ENCODE measurements around the gene CYTH4.

Gene CYTH4

DNA sequence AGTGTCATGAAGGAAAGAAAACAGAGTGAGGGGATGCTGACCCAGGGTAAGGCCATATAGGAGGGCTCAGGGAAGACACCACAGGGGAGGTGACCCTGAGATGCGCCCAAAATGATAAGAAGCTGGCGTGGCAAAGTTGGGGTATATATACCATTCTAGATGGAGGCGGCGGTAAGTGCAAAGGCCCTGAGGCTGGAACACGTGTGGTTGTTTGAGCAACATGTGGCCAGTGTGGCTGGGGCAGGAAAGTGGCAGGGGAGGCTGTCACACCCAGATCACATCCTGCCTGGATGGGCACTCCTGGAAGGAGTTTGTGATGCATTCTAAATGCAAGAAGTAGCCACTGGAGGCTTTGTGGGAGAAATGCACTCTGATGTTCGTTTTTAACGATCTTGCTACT, 70.2 kb downstream of the CYTH4 start:
- no peak for DNase-seq (ENCODE audit: low spot score)
- TF ChIP-seq, protein P1, sequence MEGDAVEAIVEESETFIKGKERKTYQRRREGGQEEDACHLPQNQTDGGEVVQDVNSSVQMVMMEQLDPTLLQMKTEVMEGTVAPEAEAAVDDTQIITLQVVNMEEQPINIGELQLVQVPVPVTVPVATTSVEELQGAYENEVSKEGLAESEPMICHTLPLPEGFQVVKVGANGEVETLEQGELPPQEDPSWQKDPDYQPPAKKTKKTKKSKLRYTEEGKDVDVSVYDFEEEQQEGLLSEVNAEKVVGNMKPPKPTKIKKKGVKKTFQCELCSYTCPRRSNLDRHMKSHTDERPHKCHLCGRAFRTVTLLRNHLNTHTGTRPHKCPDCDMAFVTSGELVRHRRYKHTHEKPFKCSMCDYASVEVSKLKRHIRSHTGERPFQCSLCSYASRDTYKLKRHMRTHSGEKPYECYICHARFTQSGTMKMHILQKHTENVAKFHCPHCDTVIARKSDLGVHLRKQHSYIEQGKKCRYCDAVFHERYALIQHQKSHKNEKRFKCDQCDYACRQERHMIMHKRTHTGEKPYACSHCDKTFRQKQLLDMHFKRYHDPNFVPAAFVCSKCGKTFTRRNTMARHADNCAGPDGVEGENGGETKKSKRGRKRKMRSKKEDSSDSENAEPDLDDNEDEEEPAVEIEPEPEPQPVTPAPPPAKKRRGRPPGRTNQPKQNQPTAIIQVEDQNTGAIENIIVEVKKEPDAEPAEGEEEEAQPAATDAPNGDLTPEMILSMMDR (IDR thresholded peaks at IDR 0.05; ENCODE audit: borderline replicate concordance, control extremely low read depth, extremely low read depth, insufficient read depth, missing control alignments), result no peak
- in situ Hi-C loops (cut with MboI; ENCODE audit: low sequenced_read_pairs, unreplicated experiment), result no loop called here

GRCh38 chr22:37353839-37354238, 71.5 kb downstream of the CYTH4 start:
- TF ChIP-seq, protein P1 (IDR thresholded peaks at IDR 0.05; ENCODE audit: borderline replicate concordance, control extremely low read depth, extremely low read depth, insufficient read depth, missing control alignments), result no peak
- no peak for DNase-seq (ENCODE audit: low spot score)
- in situ Hi-C loops (cut with MboI; ENCODE audit: low sequenced_read_pairs, unreplicated experiment), result no loop called here

DNA sequence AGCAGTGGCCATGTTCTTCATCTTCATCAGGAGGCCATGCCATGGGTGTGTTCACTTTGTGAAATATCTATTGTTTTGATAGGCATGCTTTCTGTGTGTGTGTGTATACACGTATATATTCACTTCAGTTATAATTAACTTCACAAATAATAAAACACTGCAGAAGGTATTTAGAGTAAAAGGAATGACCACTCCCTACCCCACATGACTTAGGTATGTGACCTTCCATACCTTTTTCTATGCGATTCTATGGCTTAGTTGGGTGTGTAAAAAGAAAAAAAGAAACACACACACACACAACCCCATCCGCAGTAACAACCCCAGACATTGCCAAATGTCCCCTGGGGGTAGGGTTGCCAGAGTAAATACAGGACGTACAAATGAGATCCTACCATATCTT, 72.0 kb downstream of the CYTH4 start:
- in situ Hi-C loops (cut with MboI; ENCODE audit: low sequenced_read_pairs, unreplicated experiment), result no loop called here
- TF ChIP-seq, protein P1 (IDR thresholded peaks at IDR 0.05; ENCODE audit: borderline replicate concordance, control extremely low read depth, extremely low read depth, insufficient read depth, missing control alignments), result no peak
- no peak for DNase-seq (ENCODE audit: low spot score)

- in situ Hi-C loops (cut with MboI; ENCODE audit: low sequenced_read_pairs, unreplicated experiment), result no loop called here
- TF ChIP-seq, protein P1 (IDR thresholded peaks at IDR 0.05; ENCODE audit: borderline replicate concordance, control extremely low read depth, extremely low read depth, insufficient read depth, missing control alignments), result no peak
Measured at GRCh38 chr22:37354670-37355069, 72.4 kb downstream of the CYTH4 start.

DNA sequence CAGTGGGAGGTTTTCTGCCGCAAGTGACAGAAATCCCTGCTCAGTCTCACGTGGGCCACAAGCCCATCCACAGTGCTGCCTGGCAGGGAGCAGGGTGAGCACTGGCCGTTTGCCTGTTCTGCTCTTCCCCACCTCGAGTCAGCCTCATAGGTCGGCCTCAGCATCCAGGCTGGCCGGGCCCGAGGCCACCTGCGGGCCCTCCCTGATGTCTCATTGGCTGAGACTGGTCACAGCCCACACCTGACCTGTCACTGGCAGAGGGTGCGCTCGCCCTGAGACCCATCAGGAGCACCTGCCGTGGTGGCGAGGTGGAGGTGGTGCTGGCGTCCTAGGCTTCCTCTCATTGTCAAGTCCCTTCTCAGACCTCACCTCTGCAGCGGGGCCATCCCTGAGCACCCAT, 72.9 kb downstream of the CYTH4 start:
- no peak for DNase-seq (ENCODE audit: low spot score)
- TF ChIP-seq, protein P1 (IDR thresholded peaks at IDR 0.05; ENCODE audit: borderline replicate concordance, control extremely low read depth, extremely low read depth, insufficient read depth, missing control alignments), result no peak
- in situ Hi-C loops (cut with MboI; ENCODE audit: low sequenced_read_pairs, unreplicated experiment), result no loop called here

More at GRCh38 chr22:37354670-37355069, 72.4 kb downstream of the CYTH4 start:
- no peak for DNase-seq (ENCODE audit: low spot score)

GRCh38 chr22:37356922-37357321, 74.6 kb downstream of the CYTH4 start:
- no peak for DNase-seq (ENCODE audit: low spot score)
- in situ Hi-C loops (cut with MboI; ENCODE audit: low sequenced_read_pairs, unreplicated experiment), result no loop called here
- TF ChIP-seq, protein P1 (IDR thresholded peaks at IDR 0.05; ENCODE audit: borderline replicate concordance, control extremely low read depth, extremely low read depth, insufficient read depth, missing control alignments), result no peak

Measured in GM13976 (cell line).